Cardiac fibroblast (primary cell): ENCODE results near the gene XYLT1.

ENCODE experiments used
- DNase-seq, 2 donors: peaks; one replicate each; pipeline versions ENCODE4 v3.0.0 to v3.0.0-alpha.2; 2010; ENCODE audit warnings: low read depth in 2 of 2
- H3K4me3 ChIP-seq, 2 donors: replicated peaks in 1 of 2; 1 replicate in 1 of 2; 2 replicates in 1 of 2; pipeline ENCODE4 v1.5.1; 2011; ENCODE audit warnings: low read depth in 2 of 2, low read length in 2 of 2, mild to moderate bottlenecking in 2 of 2, moderate library complexity in 1 of 2
- TF ChIP-seq, protein P1 (sequence below): IDR thresholded peaks from one replicate; pipeline ENCODE4 v1.5.1; 2011; ENCODE audit warnings: low read depth, mild to moderate bottlenecking, low read length, inconsistent platforms

Gene XYLT1

GRCh38 chr16:17270683-17271109, 200.1 kb downstream of the XYLT1 start:
- no peak overlapping the region for H3K4me3 ChIP-seq
- TF ChIP-seq, protein P1, sequence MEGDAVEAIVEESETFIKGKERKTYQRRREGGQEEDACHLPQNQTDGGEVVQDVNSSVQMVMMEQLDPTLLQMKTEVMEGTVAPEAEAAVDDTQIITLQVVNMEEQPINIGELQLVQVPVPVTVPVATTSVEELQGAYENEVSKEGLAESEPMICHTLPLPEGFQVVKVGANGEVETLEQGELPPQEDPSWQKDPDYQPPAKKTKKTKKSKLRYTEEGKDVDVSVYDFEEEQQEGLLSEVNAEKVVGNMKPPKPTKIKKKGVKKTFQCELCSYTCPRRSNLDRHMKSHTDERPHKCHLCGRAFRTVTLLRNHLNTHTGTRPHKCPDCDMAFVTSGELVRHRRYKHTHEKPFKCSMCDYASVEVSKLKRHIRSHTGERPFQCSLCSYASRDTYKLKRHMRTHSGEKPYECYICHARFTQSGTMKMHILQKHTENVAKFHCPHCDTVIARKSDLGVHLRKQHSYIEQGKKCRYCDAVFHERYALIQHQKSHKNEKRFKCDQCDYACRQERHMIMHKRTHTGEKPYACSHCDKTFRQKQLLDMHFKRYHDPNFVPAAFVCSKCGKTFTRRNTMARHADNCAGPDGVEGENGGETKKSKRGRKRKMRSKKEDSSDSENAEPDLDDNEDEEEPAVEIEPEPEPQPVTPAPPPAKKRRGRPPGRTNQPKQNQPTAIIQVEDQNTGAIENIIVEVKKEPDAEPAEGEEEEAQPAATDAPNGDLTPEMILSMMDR, result no peak
- DNase-seq, result no peak

GRCh38 chr16:17270111-17270510, 200.6 kb downstream of the XYLT1 start:
- no peak overlapping the region for H3K4me3 ChIP-seq
- DNase-seq, result no peak

DNA sequence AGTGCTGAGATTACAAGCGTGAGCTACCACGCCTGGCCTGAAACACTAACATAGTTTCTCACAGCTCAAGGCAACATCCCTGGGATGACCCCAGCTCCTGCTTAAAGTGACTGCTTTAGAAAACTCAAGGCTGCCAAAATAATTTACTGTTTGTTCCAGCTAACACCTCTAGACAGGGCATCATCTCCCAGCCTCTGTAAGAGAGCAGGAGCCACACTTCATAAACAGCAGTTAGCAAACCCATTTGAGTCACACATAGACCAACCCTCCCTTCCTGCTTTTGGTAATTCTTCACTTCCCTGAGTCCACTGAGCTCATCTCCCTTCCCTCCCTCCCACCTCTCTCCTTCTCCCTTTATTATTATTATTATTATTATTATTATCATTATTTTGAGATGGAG, 201.3 kb downstream of the XYLT1 start:
- no peak overlapping the region for H3K4me3 ChIP-seq
- TF ChIP-seq, protein P1, result no peak
- peak in 1 of 2 donors; percentile 9 for DNase-seq

More at GRCh38 chr16:17270111-17270510, 200.6 kb downstream of the XYLT1 start:
- TF ChIP-seq, protein P1, result no peak

DNA sequence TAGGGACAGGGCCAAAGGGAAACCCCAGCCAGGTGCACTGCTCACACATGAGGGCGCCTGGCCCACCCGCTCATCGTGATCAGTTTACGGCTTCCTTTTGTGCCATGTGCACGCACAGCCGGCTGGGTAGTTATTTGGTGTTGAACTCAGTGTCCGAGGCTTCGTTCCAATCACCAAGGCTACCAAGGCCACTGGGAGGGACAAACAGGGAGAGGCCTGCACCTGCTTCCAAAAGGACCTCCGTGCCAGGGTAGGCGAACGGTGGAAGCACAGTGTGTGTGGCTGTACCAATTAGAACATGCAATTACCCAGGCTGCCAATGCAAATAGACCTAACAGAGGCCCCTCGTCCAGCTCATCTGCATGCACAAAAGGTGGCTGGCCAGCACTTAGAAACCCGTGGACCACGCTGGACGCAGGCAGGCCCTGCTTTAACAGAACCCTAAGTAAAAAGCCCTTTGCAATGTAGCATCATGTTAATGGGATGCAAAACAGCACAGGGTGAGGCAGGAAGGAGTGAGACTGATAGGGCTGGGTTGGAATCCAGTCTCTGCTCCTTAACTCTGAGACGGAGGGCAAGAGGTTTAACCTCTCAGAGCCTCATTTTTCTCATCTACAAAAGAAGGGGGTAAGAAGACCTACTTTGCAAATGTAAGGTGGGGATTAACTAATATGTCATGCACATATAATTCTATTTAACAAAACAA, 204.0 kb downstream of the XYLT1 start:
- DNase-seq, result no peak
- H3K4me3 ChIP-seq, result no peak overlapping the region
- TF ChIP-seq, protein P1, result no peak

GRCh38 chr16:17265154-17265553, 205.6 kb downstream of the XYLT1 start:
- TF ChIP-seq, protein P1, result no peak
- DNase-seq, result no peak
- H3K4me3 ChIP-seq, result no peak overlapping the region

DNA sequence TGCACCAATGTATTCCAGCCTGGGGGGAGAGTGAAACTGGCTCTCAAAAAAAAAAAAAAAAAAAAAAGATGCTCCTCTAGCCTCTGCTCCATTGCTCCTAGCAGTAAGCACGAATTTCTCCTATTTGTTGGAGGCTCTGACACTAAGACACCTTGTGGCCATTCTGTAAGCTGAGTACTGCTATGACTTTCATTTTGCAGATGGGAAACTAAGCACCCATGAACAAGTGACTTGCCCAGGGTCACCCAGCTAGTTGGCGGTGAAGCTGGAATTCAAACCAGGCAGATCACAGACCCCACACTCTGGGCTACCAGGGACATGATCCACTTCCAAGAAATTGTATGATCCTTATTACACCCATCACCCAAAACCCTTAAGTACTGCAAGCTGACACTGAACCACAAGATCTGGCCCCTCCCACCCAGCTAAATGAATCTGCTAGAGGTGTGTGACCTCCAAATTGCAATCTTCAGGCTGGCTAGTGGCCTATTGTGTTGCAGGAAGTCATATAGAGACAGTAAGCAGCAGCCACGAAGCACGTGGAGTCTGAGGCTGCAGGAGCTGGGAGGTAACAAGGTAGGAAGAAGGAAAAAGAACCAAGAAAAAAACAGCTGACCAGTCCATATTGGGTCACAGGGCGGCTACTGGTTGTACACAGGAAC, 209.4 kb downstream of the XYLT1 start:
- no peak for DNase-seq
- H3K4me3 ChIP-seq, result no peak overlapping the region
- TF ChIP-seq, protein P1, result no peak
